LNCaP clone FGC (cell line): ENCODE measurements around the gene CCDC57.
A peak's percentile ranks its signal among the peaks of the same experiment; 100 is the strongest.

Experiments used
- DNase-seq: peaks from one replicate; pipeline ENCODE4 v3.0.0-alpha.2; 2011; ENCODE audit warnings: low read depth
- H3K4me3 ChIP-seq: 2 replicates; pipeline ENCODE4 v1.5.1; 2011; ENCODE audit warnings: mild to moderate bottlenecking, low read depth, low read length, control low read depth
- TF ChIP-seq, protein P1 (sequence below): IDR thresholded peaks from 2 replicates; pipeline ENCODE4 v1.5.1; 2012; ENCODE audit warnings: mild to moderate bottlenecking; ENCODE audit not compliant: control insufficient read depth, insufficient read depth; ENCODE audit errors: extremely low read depth

The CCDC57 gene

DNA sequence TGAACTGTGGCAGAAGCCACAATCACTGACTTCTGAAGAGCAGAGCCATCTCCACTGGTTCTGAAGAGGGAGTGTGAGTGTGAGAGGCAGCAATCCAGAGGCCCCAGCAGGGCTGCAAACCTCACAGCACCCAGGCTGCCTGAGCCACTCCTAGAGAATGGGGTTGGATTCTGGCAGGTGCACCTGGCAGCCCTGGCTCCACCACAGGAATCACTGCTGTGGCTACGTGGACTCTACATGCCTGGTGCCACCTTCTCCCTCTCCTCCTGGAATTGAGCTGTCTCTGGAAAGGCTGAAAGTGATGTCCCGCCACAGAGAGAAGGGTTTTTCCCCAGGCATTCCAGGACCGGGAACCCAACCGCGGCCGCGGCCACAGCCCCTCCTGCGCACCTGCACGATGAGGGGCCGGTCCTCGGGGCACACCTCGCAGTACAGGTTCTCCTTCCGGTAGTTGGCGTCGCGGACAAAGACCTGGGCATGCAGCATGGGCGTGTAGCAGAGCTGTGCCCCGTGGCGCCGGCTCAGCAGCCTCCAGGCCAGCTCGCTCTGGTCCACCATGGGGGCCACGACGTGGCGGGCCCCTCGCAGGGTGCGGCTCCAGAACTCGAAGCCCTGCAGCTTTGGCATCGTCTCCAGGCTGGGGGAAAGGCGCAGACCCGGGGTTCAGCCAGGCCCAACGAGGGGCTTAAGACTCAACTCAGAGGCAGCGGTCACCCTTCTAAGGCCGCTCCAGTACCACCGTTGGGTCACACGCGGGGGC lies 148.0 kb downstream of the CCDC57 start:
- TF ChIP-seq, protein P1, sequence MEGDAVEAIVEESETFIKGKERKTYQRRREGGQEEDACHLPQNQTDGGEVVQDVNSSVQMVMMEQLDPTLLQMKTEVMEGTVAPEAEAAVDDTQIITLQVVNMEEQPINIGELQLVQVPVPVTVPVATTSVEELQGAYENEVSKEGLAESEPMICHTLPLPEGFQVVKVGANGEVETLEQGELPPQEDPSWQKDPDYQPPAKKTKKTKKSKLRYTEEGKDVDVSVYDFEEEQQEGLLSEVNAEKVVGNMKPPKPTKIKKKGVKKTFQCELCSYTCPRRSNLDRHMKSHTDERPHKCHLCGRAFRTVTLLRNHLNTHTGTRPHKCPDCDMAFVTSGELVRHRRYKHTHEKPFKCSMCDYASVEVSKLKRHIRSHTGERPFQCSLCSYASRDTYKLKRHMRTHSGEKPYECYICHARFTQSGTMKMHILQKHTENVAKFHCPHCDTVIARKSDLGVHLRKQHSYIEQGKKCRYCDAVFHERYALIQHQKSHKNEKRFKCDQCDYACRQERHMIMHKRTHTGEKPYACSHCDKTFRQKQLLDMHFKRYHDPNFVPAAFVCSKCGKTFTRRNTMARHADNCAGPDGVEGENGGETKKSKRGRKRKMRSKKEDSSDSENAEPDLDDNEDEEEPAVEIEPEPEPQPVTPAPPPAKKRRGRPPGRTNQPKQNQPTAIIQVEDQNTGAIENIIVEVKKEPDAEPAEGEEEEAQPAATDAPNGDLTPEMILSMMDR, result no peak
- no peak for DNase-seq
- peak overlapping the region; percentile 74 for H3K4me3 ChIP-seq

DNA sequence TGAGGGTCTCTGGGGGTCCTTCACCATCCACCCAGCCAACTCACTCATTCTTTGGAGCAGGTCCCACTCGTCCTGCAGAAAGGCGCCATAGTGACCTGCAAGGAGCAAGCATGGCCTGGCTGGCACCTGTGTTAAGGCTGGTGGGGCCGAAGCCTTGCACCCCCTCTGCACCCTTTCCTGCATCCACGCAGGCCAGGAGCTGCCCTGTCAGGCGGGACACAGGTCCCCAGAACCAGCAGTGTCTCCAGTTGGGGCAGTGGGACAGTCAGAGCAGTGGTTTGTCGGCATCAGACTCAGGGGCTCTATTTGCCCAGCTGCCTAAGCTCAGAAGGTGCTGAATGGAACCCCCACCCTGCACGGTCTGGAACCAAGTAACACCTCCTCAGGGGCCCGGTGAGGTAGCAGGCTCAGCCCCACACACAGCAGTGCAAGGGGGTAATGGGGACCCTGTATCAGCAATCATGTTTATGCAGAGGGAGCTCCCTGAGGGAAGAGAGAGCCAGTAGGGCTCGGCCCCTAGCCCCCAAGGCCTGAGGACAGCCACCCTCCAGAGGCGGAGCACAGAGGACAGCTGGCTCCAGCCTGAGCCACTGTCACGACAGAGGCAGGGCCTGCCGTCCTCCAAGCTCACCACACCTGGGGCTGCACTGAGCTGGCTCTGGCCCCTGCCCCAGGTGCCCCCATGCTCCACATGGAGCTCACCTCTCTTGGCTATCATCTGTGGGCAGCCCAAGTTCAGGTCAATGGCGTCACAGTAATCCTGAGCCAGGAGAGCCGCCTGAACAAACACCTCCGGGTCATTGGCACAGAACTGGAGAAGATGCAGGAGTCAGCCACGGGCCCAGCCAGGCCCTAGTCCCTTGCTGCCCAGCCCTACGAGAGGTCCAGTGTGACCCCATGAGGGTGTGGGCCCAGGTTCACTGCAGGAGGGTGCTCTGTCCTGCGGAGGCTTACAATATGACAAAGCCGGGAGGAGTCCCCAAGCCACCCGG lies 148.9 kb downstream of the CCDC57 start:
- peak; percentile 34 for DNase-seq
- TF ChIP-seq, protein P1, result no peak
- H3K4me3 ChIP-seq, result peak overlapping the region; percentile 74

DNA sequence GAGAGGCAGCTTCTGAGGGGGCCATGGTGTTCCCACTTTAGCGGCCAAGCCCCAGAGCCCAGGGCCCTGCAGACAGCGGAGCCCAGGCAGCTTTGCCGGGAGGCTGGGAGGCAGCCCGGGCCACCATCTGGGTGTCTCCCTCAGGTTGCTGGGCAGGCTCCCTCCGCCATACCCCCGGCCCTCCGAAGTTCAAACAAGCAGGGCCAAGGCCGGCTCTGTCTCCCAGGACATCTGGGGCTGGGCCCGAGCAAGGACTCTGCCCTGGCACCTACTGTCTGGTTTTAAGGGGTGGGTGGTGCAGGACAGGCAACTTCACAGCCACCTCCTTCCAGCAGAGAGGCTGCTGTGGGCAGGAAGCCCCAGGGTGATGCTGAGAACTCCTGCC lies 149.7 kb downstream of the CCDC57 start:
- DNase-seq, result no peak
- TF ChIP-seq, protein P1, result no peak
- H3K4me3 ChIP-seq, result no peak overlapping the region

DNA sequence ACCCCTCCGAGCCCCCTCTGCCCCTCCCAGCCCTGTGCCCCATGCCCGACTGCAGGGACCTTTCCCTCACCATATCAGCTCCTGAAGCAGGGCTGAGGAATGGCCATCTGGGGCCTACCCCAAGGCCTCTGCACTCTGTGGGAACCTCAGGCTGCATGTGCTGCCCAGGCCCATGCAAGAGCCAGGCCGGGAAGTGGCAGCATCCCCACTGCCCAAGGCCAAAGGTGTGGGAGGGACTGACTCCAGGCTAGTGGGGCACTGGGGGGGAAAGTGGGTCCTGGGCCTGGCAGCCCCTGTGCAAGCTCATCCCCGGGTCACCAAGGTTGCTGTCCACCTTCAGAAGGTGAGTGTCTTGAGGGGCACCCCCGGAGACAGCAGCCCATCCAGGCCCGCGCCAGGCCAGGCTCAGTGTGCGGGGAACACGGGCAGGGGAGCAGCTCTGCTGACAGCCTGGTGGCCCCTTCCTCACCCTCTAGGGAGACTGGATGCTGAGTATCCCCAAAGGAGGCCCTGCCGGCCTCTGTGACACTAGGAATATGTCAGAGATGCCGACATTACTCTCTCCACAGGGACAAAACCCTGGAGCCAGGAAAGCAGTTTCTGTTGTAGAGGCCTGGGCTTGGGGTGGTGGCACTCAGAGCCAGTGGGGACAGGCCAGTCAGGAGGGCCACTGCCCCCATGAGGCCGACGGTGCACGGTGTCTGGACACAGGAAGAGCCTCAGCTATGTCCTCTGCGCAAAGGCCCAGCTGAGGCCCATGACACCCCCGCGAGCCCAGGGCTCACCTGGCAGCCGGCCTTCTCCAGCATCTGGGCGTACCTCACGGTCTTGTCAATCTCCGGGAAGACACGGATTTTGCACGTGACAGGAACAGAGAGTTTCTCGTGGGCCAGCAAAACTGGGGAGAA lies 150.3 kb downstream of the CCDC57 start:
- DNase-seq, result no peak
- TF ChIP-seq, protein P1, result 0 out of 2 replicates have a peak, but pooled peaks have one; percentile 0
- H3K4me3 ChIP-seq, result no peak overlapping the region

- TF ChIP-seq, protein P1, result no peak
- H3K4me3 ChIP-seq, result no peak overlapping the region
- DNase-seq, result no peak
Measured at GRCh38 chr17:82061047-82061925, 151.4 kb downstream of the CCDC57 start.
